Astrocyte (in vitro differentiated cells and primary cell): ENCODE results near the gene TGM2. TPM values are rescaled to one million over a fixed set of nuclear protein-coding genes. Genes with fewer than 3 reads are reported as not detected.

ENCODE experiments used
- DNase-seq: peaks from one replicate; pipeline ENCODE4 v3.0.0-alpha.2; 2010; ENCODE audit warnings: low read depth
- FAIRE-seq: peaks from 2 replicates; lab custom pipeline; 2011; peaks lifted over from hg19 to GRCh38; lab: Jason Lieb, UNC
- H2AFZ ChIP-seq: 2 replicates; pipeline ENCODE4 v1.6.0; 2012; ENCODE audit warnings: low read depth, low read length, inconsistent platforms
- H3K27ac ChIP-seq: 2 replicates; pipeline ENCODE4 v1.5.1; 2011; ENCODE audit warnings: low read depth, low read length, inconsistent platforms
- H3K27me3 ChIP-seq: 2 replicates; pipeline ENCODE4 v1.6.0; 2011; ENCODE audit warnings: low read length, inconsistent platforms; ENCODE audit not compliant: insufficient read depth
- H3K36me3 ChIP-seq: 2 replicates; pipeline ENCODE4 v1.5.1; 2011; ENCODE audit warnings: low read length, inconsistent platforms; ENCODE audit not compliant: insufficient read depth
- H3K4me1 ChIP-seq: 2 replicates; pipeline ENCODE4 v1.5.1; 2011; ENCODE audit warnings: low read length, inconsistent platforms; ENCODE audit not compliant: insufficient read depth
- H3K4me2 ChIP-seq: 2 replicates; pipeline ENCODE4 v1.6.0; 2012; ENCODE audit warnings: low read length, inconsistent platforms
- H3K4me3 ChIP-seq: 2 replicates; pipeline ENCODE4 v1.5.1; 2011; ENCODE audit warnings: low read depth, mild to moderate bottlenecking, low read length, inconsistent platforms; ENCODE audit not compliant: insufficient read depth
- H3K79me2 ChIP-seq: 2 replicates; pipeline ENCODE4 v1.6.0; 2012; ENCODE audit warnings: mild to moderate bottlenecking, low read length, inconsistent platforms; ENCODE audit not compliant: insufficient read depth
- H3K9ac ChIP-seq: 2 replicates; pipeline ENCODE4 v1.6.0; 2012; ENCODE audit warnings: mild to moderate bottlenecking, low read length, inconsistent platforms
- H3K9me3 ChIP-seq: 2 replicates; pipeline ENCODE4 v1.5.1; 2012; ENCODE audit warnings: low read depth, mild to moderate bottlenecking, low read length, inconsistent platforms; ENCODE audit not compliant: insufficient read depth
- H4K20me1 ChIP-seq: 2 replicates; pipeline ENCODE4 v1.6.0; 2012; ENCODE audit warnings: low read length, inconsistent platforms; ENCODE audit not compliant: insufficient read depth
- H3K27ac Mint-ChIP-seq: one replicate; pipeline ENCODE4 v1.8.0; 2021; ENCODE audit warnings: mild to moderate bottlenecking, mixed read lengths; ENCODE audit not compliant: unreplicated experiment
- H3K27me3 Mint-ChIP-seq: one replicate; pipeline ENCODE4 v1.8.0; 2021; ENCODE audit warnings: low read depth, mixed read lengths; ENCODE audit not compliant: unreplicated experiment
- H3K36me3 Mint-ChIP-seq: one replicate; pipeline ENCODE4 v1.8.0; 2021; ENCODE audit warnings: low read depth, mixed read lengths; ENCODE audit not compliant: unreplicated experiment
- H3K4me1 Mint-ChIP-seq: one replicate; pipeline ENCODE4 v1.8.0; 2021; ENCODE audit warnings: low read depth, mixed read lengths; ENCODE audit not compliant: unreplicated experiment
- H3K4me3 Mint-ChIP-seq: one replicate; pipeline ENCODE4 v1.8.0; 2021; ENCODE audit warnings: mild to moderate bottlenecking, moderate library complexity, mixed read lengths; ENCODE audit not compliant: unreplicated experiment
- H3K9me3 Mint-ChIP-seq: one replicate; pipeline ENCODE4 v1.8.0; 2021; ENCODE audit warnings: mild to moderate bottlenecking, mixed read lengths; ENCODE audit not compliant: unreplicated experiment
- EZH2 ChIP-seq: IDR thresholded peaks from 2 replicates; pipeline ENCODE4 v1.6.1; 2012; ENCODE audit warnings: mild to moderate bottlenecking, low read length, inconsistent platforms; ENCODE audit not compliant: insufficient read depth
- total RNA-seq: library from RNA; stranded (reverse); gene quantifications from 2 replicates; pipeline ENCODE4 v1.2.1, GENCODE V29; 2021
- TF ChIP-seq, protein P1 (sequence below): IDR thresholded peaks from 2 replicates; pipeline ENCODE4 v1.5.1; 2011; ENCODE audit warnings: low read depth, mild to moderate bottlenecking, inconsistent platforms, low read length, moderate library complexity; ENCODE audit not compliant: insufficient read depth

Gene TGM2
- total RNA-seq, 1 donor from 2014 or later = 98.9 TPM

DNA sequence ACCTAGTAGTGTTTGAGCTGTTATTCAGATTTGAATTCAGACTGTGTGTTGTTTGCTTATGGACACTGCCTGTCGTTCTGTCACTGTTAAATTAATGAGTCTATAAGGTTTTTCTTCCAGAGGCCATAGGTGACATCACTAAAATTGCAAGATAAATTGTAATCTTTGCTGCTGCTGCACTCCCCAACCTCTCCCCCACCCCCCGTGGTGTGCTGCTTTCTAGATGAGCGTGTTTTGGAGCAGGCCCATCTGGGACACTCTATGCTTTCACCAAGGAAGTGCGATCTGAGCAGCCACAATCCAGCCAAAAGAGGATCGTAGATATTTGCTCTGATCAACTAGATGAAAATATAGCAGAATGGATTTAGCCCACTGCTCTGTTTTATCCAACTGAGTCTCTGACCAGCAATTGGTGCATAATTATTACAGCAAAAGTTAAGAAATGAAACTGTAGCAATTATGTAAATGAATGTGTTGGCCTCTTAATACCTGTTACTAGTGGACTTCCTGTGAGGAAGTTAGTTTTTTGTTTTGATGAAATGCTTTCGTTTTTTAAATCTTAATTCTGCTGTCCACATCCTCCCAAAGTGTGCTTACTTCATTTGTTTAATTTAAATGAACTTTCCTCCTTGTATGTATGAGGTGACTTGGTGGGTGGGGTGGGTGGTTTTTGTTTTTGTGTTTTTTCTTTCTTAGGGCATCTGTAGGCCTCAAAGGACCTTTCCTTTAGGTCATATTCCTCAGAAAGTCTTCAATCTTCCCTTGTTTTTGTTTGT lies 73.4 kb downstream of the TGM2 start:
- H3K27ac Mint-ChIP-seq = no peak overlapping the region

DNA sequence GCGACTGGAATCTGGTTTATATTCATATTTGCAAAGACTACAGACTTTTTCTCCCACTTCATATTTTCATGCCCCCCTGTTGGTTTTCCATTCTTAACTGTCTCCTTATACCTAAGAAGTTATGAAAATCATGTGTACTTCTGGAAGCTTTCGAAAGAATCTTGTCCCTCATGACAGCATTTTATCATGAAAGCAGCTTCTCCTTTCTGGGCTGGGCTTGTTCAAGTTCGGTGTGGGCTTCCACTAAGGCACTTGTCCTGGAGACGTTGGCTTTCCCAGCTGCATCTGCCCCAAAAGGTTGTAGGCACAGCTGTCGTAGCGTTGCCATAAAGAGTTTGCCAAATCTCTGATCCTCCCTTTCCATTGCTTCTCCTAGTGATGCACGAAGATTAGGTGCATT lies 75.0 kb downstream of the TGM2 start:
- H3K27ac ChIP-seq = no peak overlapping the region
- TF ChIP-seq EZH2 = no peak
- TF ChIP-seq, protein P1, sequence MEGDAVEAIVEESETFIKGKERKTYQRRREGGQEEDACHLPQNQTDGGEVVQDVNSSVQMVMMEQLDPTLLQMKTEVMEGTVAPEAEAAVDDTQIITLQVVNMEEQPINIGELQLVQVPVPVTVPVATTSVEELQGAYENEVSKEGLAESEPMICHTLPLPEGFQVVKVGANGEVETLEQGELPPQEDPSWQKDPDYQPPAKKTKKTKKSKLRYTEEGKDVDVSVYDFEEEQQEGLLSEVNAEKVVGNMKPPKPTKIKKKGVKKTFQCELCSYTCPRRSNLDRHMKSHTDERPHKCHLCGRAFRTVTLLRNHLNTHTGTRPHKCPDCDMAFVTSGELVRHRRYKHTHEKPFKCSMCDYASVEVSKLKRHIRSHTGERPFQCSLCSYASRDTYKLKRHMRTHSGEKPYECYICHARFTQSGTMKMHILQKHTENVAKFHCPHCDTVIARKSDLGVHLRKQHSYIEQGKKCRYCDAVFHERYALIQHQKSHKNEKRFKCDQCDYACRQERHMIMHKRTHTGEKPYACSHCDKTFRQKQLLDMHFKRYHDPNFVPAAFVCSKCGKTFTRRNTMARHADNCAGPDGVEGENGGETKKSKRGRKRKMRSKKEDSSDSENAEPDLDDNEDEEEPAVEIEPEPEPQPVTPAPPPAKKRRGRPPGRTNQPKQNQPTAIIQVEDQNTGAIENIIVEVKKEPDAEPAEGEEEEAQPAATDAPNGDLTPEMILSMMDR = no peak
- H3K27me3 Mint-ChIP-seq = no peaks in the 10 kb centered on the region
- no peak overlapping the region for H3K9ac ChIP-seq
- no peaks in the 10 kb centered on the region for H3K79me2 ChIP-seq
- peaks cover 46% of the 10 kb centered on the region for H3K4me1 Mint-ChIP-seq
- no peaks in the 10 kb centered on the region for H3K9me3 Mint-ChIP-seq
- no peaks in the 10 kb centered on the region for H3K9me3 ChIP-seq
- H3K4me1 ChIP-seq = peaks cover 15% of the 10 kb centered on the region
- H4K20me1 ChIP-seq = no peaks in the 10 kb centered on the region
- H3K36me3 Mint-ChIP-seq = peaks cover 37% of the 10 kb centered on the region
- H3K4me2 ChIP-seq = no peak overlapping the region
- H3K4me3 Mint-ChIP-seq = no peak overlapping the region
- H3K36me3 ChIP-seq = peaks cover 14% of the 10 kb centered on the region
- no peak overlapping the region for H3K27ac Mint-ChIP-seq
- FAIRE-seq (no peak), DNase-seq (no peak)
- H3K4me3 ChIP-seq = no peak overlapping the region
- no peak overlapping the region for H2AFZ ChIP-seq
- no peaks in the 10 kb centered on the region for H3K27me3 ChIP-seq

More for the DNA sequence above, 73.4 kb downstream of the TGM2 start:
- no peak overlapping the region for H3K4me3 ChIP-seq
- H3K4me3 Mint-ChIP-seq = peak overlapping the region; percentile 47
- H4K20me1 ChIP-seq = no peaks in the 10 kb centered on the region
- no peak overlapping the region for H3K9ac ChIP-seq
- H3K27me3 Mint-ChIP-seq = no peaks in the 10 kb centered on the region
- H3K4me2 ChIP-seq = peak overlapping the region; percentile 4
- H3K9me3 Mint-ChIP-seq = no peaks in the 10 kb centered on the region
- H3K4me1 ChIP-seq = peaks cover 14% of the 10 kb centered on the region
- H3K4me1 Mint-ChIP-seq = peaks cover 40% of the 10 kb centered on the region
- H3K27ac ChIP-seq = peak overlapping the region; percentile 8
- FAIRE-seq = no peak
- no peak for TF ChIP-seq EZH2
- TF ChIP-seq, protein P1 = no peak
- H3K79me2 ChIP-seq = no peaks in the 10 kb centered on the region
- peaks cover 32% of the 10 kb centered on the region for H3K36me3 Mint-ChIP-seq
- H3K9me3 ChIP-seq = no peaks in the 10 kb centered on the region
- peaks cover 14% of the 10 kb centered on the region for H3K36me3 ChIP-seq
- no peaks in the 10 kb centered on the region for H3K27me3 ChIP-seq
- no peak overlapping the region for H2AFZ ChIP-seq
- DNase-seq = no peak

DNA sequence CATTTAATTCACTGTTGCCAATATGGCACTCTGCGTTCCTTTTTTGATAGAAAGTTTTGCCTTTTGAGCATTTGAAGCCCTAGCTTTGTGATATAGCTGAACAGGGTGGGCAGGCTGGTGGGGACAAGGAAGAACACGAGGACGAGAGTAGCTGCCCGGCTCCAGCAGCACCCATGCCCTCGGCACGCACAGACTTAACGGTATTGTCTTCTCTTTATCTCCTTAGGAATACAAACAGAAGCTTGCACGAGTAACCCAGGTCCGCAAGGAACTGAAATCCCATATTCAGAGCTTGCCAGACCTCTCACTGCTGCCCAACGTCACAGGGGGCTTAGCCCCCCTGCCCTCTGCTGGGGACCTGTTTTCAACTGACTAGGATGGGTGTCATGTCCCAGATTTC lies 75.6 kb downstream of the TGM2 start:
- H3K4me3 Mint-ChIP-seq = no peak overlapping the region
- H3K9me3 Mint-ChIP-seq = no peaks in the 10 kb centered on the region
- Histone ChIP-seq H3K9ac (no peak overlapping the region), H3K27ac (no peak overlapping the region), H3K4me2 (no peak overlapping the region), H3K27me3 (no peaks in the 10 kb centered on the region), H3K4me3 (no peak overlapping the region), H4K20me1 (no peaks in the 10 kb centered on the region), H3K4me1 (peaks cover 16% of the 10 kb centered on the region), H2AFZ (no peak overlapping the region), H3K36me3 (peaks cover 14% of the 10 kb centered on the region), H3K79me2 (no peaks in the 10 kb centered on the region), H3K9me3 (no peaks in the 10 kb centered on the region)
- peaks cover 37% of the 10 kb centered on the region for H3K36me3 Mint-ChIP-seq
- H3K27ac Mint-ChIP-seq = no peak overlapping the region
- FAIRE-seq = no peak
- peaks cover 46% of the 10 kb centered on the region for H3K4me1 Mint-ChIP-seq
- H3K27me3 Mint-ChIP-seq = no peaks in the 10 kb centered on the region
- TF ChIP-seq EZH2 = no peak
- TF ChIP-seq, protein P1 = no peak
- no peak for DNase-seq
